GM12875 (cell line): Measurements from ENCODE around the gene C9orf40.

Source experiments
- H3K4me3 ChIP-seq: one replicate; pipeline ENCODE4 v1.5.1; 2011; ENCODE audit warnings: low read depth, low read length, control low read depth
- CTCF ChIP-seq: IDR thresholded peaks from 2 replicates; pipeline ENCODE4 v1.5.1; 2011; ENCODE audit warnings: low read depth, mild to moderate bottlenecking, control low read depth, inconsistent platforms, low read length, moderate library complexity, borderline replicate concordance; ENCODE audit not compliant: insufficient read depth

The C9orf40 gene

GRCh38 chr9:74908665-74909064 lies 44.0 kb downstream of the C9orf40 start:
- TF ChIP-seq CTCF: no peak

DNA sequence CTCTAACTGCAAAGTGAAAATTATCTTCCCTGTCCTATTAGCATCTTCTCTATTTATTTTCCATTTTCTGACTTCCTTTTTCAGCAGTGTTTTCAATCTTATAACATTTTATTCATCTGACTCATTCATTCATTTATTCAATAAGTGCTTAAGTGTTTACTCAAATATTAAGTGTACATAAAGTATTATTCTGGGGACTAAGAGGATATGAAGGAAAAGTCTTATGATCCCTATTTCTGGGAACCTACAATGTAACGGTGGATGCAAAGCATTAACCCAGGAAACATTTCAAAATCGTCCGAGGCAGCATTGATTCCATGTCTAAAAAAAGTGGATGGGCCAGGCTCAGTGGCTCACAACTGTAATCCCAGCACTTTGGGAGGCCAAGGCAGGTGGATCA lies 45.6 kb downstream of the C9orf40 start:
- H3K4me3 ChIP-seq: no peak overlapping the region
- TF ChIP-seq CTCF: no peak

More at GRCh38 chr9:74908665-74909064, 44.0 kb downstream of the C9orf40 start:
- H3K4me3 ChIP-seq: no peak overlapping the region

DNA sequence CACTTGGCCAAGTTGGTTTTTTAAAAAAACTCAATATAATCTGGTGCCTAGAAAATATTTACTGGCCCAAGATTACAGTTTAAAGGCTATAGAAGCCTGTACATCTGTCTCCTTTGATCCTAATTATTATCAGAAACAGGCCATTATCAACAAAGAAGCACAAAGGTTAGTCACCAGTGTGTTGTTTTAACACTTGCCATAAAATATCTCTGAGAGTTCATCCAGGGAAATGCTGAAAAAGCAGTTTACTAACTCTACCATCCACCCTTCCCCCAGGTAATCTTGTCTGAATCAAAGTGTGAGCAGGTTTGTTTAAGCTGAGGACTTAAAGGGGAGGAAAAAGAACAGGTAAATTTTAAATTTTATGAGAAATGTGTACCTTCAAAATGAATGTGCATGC lies 51.7 kb downstream of the C9orf40 start:
- no peak overlapping the region for H3K4me3 ChIP-seq
- TF ChIP-seq CTCF: no peak
